CD4-positive, alpha-beta T cell treated with Interleukin-21 for 1 hour (primary cell): ENCODE data around the gene FAIM2.
"Not testable (repeated sequence)": the region's sequence is repeated elsewhere in the genome, so short reads cannot be mapped to it uniquely, and the experiment has no call there.

Source experiments
- DNase-seq: peaks from one replicate; pipeline ENCODE4 v3.0.0-alpha.2; 2020

Gene FAIM2

DNA sequence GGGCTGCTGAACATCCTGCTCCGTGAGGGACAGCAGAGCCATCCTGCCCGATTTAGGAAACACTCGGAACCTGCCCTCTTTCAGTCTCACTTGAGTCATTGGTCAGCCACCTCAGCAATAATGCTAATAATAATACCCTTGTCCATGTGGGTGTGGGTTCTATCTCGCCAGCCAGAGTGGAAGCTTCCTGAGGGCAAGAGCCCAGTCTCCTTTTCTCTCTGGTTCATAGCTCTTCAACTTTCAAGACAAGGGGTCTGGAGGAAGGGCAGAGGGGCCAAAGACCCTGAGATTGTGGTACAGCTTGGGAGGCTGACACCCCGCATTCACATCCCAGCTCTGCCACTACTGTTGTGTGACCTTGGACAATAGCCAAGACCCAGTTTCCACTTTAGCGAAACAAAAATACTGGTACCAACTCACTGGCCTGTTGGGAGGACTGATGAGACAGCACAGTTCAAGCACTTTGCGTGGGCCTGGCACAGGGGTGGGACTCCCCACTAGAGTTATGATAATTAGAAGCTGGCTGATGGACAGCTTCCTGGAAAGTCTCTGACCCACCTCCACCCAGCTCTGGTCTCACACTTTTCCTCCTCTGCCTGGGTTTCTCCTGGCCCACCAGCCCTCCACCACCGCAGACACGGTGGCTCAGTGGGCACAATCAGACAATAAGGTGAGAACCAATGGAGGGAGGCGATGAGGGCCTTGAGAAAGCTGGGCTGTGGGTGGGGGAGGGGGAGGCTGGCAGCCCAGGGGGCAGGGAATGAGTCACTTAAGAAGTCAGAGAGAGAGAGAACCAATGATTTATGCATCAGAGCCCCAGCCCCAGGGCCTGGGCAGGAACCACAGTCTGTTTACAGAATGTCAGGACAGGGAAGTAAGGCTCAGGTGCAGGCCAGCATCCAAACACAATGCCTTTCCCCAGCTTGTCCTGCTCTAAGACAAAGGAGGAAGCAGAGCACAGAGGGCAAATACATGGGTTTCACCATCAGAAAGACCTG lies 9.6 kb downstream of the FAIM2 start:
- no peak for DNase-seq

DNA sequence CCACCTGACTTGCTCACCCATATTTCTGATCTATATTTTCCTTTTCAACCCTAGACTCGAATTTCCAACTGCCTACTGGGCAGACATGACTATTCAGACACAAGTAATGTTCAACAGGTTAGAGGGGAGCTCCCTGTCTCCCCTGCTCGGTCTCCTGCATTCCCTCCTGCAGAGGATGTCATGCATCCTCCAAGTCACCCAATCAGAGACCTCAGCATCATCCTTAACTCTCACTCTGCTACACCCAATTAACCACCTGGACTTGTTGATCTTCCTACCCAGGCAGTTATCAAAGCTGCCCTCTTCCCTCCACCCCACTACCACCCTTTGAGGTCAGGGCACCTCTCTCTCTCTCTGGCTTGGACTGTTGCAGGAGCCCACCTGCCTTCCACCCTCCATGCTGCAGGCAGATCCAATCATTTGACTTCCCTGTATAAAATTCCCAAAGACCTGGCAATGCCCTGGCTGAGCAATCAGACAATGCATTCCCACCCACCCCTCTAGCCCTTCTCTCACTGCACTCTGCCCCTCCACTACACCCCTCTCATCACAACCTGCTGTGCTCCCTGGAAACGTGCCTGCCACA lies 10.9 kb downstream of the FAIM2 start:
- DNase-seq: no peak

DNA sequence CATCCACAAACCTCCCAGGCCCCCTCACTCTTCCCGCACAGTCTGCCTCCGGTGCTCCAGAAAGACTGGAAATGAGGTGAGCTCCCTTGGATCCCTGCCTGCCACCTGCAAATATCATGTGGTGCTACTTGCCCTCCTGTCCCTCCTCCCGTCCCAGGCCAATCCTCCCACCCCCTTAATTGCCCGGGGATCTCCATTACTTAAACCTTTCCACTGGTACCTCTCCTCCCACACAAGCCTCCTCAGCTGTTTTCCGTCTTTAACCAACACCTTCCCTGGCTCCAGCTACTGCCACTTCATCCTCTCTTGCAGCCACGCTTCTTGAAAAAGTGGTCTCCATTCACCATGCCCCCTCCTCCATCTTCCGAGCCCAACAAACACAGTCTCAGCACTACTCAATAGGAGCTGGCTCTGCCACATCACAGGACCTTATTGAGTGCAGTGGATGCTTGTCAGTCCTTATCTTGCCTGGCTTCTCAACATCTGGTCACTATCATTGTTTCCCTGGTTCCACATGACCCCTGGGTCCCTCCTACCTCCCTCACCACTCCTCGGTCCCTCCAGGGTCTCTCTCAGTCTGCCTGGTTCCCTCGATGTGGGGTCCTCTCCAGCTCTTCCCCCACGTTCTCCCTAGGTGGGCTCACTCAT lies 11.5 kb downstream of the FAIM2 start:
- no peak for DNase-seq

DNA sequence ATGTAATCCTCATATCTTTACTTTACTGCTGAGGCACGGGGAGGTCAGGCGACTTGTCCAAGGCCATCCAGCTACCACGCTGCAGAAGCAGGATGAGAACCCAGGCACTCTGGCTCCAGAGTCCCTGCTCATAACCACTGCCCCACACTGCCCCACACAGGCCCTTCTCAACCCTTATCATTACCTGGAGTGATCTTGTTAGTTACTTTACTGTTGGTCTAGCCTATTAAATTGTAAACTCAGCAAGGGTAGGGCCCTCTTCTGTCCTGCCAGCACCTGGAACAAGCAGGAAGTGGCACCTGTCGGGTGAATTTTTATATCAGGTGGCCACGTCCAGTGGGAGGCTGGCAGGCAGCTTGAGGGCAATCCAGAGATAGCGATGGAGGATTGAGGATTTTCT lies 12.2 kb downstream of the FAIM2 start:
- DNase-seq: no peak

DNA sequence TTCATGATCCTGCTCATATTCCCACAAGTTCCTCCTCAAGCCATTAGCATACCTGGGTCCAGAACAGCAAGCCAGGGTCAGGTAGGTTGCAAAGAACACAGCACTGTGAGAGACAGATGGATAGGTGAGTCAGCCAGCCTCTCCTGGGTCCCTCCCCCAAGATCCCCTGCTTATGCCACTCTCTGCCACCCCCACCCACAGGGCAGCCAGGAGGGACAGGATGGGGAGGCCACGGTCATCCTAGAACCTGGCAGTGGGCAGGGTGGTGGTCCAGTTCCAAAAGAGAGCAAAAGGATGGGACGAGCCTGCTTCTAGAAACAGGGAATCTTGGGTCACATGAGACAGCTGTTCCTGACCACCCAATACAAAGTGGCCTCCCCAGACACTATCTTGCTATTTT lies 12.7 kb downstream of the FAIM2 start:
- DNase-seq: no peak

DNA sequence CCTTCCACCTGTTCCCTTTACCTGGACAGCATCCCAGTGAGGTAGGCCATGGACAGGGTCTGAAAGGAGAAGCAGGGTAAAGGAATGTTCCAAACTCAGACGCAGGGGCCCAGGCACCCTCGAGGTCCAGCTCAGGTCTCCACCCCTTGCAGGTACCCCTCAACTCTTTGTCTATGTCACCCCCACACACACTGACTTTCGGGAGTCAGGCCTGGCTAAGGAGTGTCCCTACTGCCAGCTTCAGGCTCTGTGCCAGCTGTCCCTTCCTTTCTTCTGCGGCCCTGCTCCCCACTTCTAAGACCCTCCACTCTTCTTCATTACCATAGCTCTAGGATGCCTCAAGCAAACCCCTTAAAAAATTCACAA lies 13.6 kb downstream of the FAIM2 start:
- DNase-seq: no peak

DNA sequence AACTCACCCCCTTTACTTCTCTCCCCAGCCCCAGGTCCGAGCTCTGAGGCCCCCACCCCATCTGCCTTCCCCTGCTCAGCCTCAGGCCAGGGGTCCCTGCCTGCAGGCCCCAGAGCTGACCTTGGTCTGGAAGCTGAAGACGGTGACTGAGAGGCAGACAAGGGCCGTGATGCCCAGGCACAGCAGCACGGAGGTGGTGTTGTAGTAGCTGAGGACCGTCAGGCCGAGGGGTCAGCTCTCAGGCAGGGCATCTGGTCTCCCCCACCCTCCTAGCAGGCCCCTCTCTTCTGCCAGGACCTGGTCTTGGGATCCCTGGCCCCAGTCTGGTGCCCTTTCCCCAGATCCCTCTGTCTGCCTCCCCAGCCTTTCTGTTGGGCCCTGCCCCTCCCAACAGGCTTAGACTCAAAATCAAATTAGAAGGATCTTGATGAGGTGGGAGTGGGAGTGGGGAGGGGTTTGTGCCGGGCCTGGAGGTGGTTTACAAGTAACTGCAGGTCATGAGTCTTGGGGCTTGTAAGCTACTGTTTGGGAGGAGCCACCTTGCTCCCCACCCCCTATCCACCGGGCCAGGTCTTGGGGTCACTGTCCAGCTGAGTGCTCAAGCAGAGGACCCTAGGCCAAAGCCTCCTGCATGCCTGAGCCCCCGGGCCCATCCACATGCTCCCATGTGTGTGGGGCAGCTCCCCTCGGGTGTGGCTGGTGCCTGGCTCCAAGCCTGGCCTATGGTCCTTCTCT lies 14.2 kb downstream of the FAIM2 start:
- DNase-seq: no peak

DNA sequence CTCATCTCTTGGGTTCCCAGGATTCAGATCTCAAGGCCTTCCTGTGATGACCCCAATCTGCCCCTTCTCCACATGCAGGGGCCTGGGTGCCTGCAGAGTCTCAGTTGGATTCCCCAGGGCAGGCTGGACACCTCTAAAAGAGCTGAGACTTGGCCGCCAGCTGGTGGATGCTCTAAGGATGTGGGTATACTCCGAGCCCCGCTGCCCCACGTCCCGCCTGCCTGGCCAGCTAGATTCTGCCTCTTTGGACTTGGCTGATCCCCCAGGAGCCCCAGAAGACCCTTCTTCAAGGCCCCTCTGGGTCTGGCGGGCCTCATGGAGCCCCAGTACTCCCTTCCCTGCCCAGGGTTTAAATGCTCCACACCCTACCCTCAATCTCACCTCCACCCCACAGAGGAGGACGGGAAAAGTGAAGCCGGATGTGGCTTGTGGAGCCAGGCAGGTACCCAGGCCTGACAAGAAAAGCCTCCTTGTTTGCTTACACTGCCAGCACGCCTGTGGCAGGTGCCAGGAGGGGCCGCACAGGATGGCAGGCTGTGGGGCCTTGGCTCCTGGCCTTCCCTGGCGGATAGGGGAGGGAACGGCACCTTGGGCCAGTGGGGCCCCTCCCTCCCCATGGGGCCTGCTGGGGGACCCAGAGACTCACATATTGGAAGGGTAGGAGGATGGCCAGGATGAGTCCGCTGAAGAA lies 15.1 kb downstream of the FAIM2 start:
- no peak for DNase-seq

DNA sequence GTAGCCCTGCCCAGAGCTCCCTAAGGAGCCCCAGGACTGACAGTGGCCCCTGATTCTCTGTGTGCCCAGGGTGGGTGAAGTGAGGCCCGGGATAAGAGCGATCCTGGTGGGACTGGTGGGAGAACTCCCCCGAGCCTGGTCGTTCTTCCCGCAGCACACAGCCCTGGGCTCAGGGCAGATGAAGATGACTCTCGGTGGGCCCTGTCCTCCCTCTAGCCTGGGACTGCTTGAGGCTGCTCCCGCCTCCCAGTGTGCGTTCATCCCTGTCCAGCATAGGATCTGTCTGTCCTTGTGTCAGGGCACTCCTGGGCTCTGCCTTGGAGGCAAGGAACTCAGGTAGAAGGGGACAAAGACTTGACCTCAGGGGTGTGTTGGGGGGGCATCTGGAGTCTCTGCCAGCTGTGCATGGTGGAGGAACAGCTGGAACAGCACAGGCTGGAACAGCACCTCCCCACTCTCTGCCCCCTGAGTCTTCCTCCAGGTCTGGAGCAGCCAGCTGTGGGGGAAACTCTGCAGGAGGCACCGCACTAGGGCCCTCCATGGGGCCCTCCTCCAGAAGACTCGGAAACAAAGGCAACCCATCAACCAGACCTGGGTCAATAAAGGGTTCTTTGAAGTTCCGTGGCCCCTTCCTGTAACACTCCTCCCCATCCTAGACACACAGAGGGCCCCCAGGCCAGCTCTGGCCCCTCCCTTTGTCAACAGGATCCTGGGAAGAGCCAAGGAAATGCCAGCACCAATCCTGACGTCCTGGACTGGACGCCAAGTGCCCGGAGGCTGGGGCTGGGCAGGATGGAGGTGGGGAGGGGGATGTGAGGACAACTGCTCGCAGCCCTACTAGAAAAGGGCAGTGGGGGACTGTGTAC lies 15.9 kb downstream of the FAIM2 start:
- DNase-seq: no peak

DNA sequence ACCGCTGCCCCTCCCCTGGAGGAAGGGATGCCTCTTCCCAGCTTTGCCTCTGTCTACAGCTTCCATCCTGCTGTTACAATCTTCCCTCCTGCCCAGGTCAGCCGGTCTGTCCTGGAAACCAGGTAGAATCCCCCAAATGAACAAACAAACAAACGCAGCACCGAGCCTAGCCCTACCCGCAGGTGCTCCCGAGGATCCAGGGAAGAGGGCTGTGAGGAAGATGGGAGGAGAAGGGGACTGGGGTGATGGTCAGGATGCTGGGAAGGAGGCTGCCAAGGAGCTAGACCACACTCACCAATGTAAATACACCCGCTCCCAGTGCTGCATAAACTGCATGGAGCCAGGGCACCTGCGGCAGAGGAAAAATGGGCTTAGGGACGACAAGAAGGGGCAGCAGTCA lies 16.6 kb downstream of the FAIM2 start:
- no peak for DNase-seq

DNA sequence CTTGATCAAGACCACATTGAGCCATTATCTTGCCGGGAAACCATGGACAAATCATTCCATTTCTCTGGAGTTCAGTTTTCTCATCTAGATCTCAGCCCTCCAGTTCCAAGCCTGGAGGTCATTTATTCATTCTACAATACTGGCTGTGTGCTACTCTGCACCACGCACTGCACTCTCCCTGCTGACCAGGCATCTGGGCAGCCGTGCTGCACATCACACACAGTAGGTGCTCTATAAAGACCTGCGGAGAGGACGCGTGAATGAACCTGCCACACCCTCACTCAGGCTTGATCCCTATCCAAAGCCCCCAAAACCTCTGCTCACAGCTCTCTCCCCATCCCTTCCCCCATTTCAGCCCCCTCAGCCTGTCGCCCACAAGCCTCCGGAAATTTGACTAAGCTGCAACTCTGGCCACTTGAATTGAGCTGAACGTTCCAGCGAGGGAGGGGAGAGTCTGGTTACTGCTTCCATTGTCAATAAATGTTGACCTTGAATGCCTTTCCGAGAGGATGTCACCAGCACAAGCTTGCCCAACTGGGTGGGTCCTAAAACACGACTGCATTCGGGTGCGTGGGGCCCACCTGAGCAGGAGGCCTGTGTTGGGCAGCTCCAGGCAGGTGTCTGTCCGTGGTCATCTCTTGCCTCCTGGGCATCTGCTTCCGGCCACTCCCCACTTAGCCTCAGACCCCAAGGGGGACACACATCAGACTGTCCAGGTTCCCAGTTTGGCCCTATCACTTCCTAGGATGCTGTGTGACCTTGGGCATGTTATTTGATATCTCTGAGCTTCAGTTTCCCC lies 17.8 kb downstream of the FAIM2 start:
- no peak for DNase-seq

DNA sequence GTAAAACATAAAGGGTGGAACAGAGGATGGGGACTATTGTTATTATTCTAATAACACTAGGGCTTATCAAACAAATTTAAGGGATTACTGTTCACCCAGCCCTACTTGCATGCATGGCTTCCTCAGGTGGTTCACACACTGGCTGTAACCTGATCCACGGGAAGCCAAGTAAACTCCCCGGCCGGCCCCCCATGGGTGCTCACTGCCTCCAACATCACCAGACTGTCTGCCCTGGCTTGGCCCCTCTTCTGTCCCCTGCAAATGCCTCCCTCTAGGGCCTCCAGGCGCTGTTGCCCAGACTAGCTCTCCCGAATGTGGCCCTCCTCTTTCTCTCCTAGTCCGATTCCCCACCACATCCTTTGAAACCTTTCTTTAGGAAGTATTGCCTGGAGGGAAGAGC lies 18.6 kb downstream of the FAIM2 start:
- no peak for DNase-seq

DNA sequence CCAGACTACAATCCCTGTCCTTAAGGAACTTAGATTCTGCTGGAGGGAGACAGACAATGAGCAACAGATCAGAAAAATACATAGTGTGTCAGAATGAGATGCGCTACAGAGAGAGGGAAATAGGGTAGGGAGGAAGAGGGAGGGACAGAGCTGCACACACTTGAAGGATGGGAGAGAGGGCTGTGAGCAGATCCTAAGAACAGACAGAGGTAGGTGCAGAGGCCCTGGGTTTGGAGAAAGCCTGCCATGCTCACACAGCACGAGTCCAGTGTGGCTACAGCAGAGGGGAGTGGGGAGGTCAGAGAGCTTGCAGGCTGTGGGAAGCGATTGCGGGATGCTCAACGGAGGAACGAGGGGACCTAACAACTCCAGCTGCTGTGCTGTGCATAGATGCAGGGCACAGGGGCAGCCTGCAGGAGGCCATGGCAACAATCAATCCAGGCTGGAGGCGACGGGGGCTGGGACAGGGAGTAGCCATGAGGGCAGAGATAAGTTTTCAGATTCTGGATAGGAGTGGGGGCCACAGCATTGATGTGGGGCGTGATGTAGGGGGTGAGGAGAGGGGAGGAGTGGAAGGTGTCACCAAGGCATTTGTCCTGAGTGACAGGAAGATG lies 20.7 kb downstream of the FAIM2 start:
- no peak for DNase-seq

DNA sequence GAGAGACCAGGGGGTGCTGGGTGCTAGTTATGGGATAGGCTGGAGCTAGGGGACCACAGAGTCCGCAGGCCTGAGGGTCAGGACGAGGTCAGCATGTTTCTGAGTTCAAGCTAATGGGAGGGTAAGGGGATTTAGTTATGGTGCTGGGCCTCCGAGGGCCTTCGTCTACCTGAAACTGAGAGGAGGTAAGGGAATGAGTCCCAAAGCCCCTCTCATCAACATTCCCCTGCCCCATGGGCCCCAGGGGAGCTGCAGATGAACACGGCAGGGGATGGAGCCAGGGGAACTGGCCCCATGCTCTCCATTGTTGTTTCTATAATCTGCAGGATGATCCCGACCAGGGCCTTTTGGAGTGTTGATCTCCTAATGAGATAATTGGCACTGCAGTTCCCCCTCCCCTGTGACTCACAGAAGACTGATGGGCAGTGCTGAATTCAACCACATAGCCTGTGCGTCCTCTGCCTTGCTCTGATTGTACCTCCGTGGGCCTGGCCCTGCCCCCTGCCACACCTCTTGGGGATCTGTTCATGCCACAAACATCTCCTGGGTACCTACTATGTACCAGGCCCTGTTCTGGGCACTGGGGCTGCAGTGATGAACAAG lies 21.4 kb downstream of the FAIM2 start:
- DNase-seq: no peak

DNA sequence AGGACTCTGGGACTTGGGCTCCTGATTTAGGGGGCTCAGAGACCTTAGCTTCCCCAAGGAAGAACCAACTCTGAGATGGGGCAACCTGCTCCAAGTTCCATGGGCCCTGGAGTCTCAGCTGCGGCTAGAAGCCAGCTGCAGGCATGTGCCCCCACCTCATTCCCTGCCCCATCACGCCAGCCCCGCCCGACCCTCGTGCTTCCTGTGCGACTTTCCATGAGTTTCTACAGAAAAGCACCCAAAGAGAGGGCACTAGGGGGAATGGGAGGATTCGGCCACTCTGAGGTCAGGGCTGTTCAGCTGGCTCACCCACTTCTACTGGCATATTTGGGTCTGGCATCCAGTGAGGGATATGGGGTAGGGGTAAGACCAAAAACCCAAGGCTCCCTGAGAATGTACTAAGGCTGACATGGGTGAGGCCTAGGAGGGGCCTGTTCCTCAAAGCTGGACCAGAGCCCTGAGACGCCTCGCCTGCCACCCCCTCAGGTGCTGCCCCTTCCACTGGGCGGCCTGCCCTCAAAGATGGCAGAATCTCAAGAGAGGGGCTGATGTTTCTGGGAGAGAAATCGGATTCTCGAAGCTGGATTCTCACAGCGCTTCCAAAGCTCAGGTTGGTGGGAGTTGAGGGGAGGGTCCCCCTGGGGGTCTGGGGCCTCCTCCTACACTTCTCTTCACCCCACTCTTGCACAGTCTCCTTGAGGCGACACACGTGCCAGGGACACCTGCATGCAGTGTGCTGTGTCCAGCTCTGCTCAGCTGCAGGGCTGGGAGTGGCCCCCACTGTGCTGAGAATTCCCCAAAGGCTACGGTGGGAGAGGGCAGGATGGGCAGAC lies 22.1 kb downstream of the FAIM2 start:
- no peak for DNase-seq

DNA sequence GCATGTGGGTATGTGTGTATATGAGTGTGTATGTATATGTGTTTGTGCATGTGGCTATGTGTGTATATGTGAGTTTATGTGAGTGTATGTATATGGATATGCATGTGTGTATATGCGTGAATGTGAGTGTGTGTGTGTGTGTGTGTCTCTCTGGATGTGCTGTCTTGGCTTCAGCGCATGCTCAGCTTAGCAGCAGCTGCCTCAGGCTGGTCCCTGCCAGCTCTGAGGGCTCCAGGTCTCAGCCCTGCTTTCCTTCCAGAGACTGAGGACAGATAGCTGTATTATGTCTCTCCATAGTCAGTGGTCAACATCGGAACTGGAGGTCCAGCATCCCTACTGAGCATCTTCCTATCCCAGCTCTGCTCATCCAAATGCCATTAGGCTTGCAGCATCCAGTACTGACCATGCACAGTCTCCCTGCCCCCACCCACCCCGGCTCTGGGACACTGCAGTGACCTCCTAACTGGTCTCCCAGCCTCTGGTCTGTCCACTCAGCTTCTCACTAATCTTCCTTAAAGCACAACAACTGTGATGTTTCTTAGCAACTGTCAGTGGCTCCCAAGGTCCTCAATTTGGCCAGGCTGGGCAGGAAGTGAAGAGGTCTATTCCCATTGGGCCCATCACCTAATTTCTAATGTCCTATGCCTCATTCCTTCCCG lies 22.8 kb downstream of the FAIM2 start:
- no peak for DNase-seq

DNA sequence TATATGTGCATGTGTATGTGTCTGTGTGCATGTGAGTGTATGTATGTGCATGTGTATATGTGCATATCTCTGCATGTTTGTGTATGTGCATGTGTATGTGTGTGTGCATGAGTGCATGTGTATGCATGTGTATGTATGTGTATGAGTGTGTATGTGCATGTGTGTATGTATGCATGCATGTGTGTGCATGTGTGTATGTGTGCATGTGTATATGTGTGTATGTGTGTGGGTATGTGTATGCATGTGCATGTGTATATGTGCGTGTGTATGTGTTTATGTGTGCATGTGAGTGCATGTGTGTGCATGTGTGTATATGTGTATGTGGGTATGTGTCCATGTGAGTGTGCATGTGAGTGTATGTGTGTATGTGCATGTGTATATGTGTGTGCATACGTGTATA lies 24.6 kb downstream of the FAIM2 start:
- not testable (repeated sequence) for DNase-seq

DNA sequence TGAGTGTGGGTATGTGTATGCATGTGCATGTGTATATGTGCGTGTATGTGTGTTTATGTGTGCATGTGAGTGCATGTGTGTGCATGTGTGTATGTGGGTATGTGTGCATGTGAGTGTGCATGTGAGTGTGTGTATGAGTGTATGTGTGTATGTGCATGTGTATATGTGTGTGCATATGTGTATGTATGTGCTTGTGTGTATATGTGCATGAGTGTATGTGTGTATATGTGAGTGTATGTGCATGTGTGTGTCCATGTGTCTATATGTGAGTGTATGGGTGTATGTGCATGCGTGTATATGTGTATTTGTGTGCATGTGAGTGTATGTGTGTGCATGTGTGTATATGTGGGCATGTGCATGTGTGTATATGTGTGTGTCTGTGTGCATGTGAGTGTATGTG lies 25.7 kb downstream of the FAIM2 start:
- no peak for DNase-seq
